ENCODE results near the gene NOTUM. TPM values are rescaled to one million over a fixed set of nuclear protein-coding genes. Genes with fewer than 3 reads are reported as not detected.
A peak's percentile ranks its signal among the peaks of the same experiment; 100 is the strongest.

Gene NOTUM
- total RNA-seq (2022) (not detected in 2 replicates), Bru-seq, nascent RNA (not detected), BruChase-seq, experiment 1, labeled RNA remaining after a 6-hour chase (not detected), BruChase-seq, experiment 2, labeled RNA remaining after a 2-hour chase (percentile 9 among the genes with signal in this experiment)
- long read RNA-seq, result 0 reads

- ChIA-PET CTCF (interaction anchor here (0.6 to 2.3 kb wide), 7 partner anchors 31 to 91 kb away, joined by 3 to 74 read pairs (median 5); partner anchors contain the start of genes CENPX and LRRC45), POLR2A (interaction anchor here (1.8 kb wide), 1 partner anchor 69 kb away, joined by 4 read pairs; no protein-coding TSS in a partner anchor)
- Mint-ChIP-seq H3K27me3 (ENCODE audit: insufficient read depth, unreplicated experiment) (peaks cover 9% of the 10 kb centered on the region), H3K27ac (ENCODE audit: low read depth, unreplicated experiment) (no peak within 1 kb of the TSS), H3K36me3 (ENCODE audit: insufficient read depth, unreplicated experiment) (no peaks in the 10 kb centered on the region), H3K4me1 (ENCODE audit: insufficient read depth, unreplicated experiment) (peaks cover 10% of the 10 kb centered on the region), H3K4me3 (ENCODE audit: unreplicated experiment) (no peak within 1 kb of the TSS), H3K9me3 (ENCODE audit: unreplicated experiment) (no peaks in the 10 kb centered on the region)
- intact Hi-C loops (cut with micrococcal nuclease), result no loop called here
- no TSS peak for BruUV-seq (replicated peaks)
- no peak for TF ChIP-seq CTCF (IDR thresholded peaks at IDR 0.05; ENCODE audit: unreplicated experiment)
- no peak for DNase-seq (ENCODE audit: unreplicated experiment)
Measured at GRCh38 chr17:81961087-81961511, at the start of gene NOTUM. Gene NOTUM, minus strand, starts transcription at chr17:81961187. Its CDS starts 278 bp downstream, at chr17:81960909.

GRCh38 chr17:82009413-82009812 lies 48.4 kb upstream of the NOTUM start:
- ChIA-PET CTCF (interaction anchor here (0.7 to 1.9 kb wide), 2 partner anchors 11 to 50 kb away, joined by 4 to 12 read pairs; no protein-coding TSS in a partner anchor), POLR2A (interaction anchor here (0.6 kb wide), 1 partner anchor 13 kb away, joined by 3 read pairs; the partner anchor contains the start of gene CENPX)
- H3K27ac Mint-ChIP-seq (ENCODE audit: low read depth, unreplicated experiment), result no peak overlapping the region
- no peaks in the 10 kb centered on the region for H3K27me3 Mint-ChIP-seq (ENCODE audit: insufficient read depth, unreplicated experiment)
- intact Hi-C loops (cut with micrococcal nuclease), result no loop called here
- TF ChIP-seq CTCF (IDR thresholded peaks at IDR 0.05; ENCODE audit: unreplicated experiment), result no peak
- BruUV-seq (replicated peaks), result no TSS peak
- peaks cover 12% of the 10 kb centered on the region for H3K36me3 Mint-ChIP-seq (ENCODE audit: insufficient read depth, unreplicated experiment)
- no peaks in the 10 kb centered on the region for H3K9me3 Mint-ChIP-seq (ENCODE audit: unreplicated experiment)
- H3K4me3 Mint-ChIP-seq (ENCODE audit: unreplicated experiment), result no peak overlapping the region
- DNase-seq (ENCODE audit: unreplicated experiment), result no peak
- peaks cover 10% of the 10 kb centered on the region for H3K4me1 Mint-ChIP-seq (ENCODE audit: insufficient read depth, unreplicated experiment)

GRCh38 chr17:82008941-82009405 lies 48.0 kb upstream of the NOTUM start:
- Mint-ChIP-seq H3K9me3 (ENCODE audit: unreplicated experiment) (no peaks in the 10 kb centered on the region), H3K27ac (ENCODE audit: low read depth, unreplicated experiment) (no peak overlapping the region), H3K27me3 (ENCODE audit: insufficient read depth, unreplicated experiment) (no peaks in the 10 kb centered on the region), H3K36me3 (ENCODE audit: insufficient read depth, unreplicated experiment) (peaks cover 12% of the 10 kb centered on the region), H3K4me3 (ENCODE audit: unreplicated experiment) (no peak overlapping the region), H3K4me1 (ENCODE audit: insufficient read depth, unreplicated experiment) (peaks cover 10% of the 10 kb centered on the region)
- CTCF ChIA-PET, result interaction anchor here (0.6 to 1.9 kb wide), 3 partner anchors 11 to 17 kb away, joined by 3 to 12 read pairs (median 5); no protein-coding TSS in a partner anchor
- intact Hi-C loops (cut with micrococcal nuclease), result no loop called here
- DNase-seq (ENCODE audit: unreplicated experiment), result no peak
- TF ChIP-seq CTCF (IDR thresholded peaks at IDR 0.05; ENCODE audit: unreplicated experiment), result no peak
- POLR2A ChIA-PET, result interaction anchor here (0.6 kb wide), 1 partner anchor 14 kb away, joined by 3 read pairs; the partner anchor contains the start of gene CENPX
- no TSS peak for BruUV-seq (replicated peaks)

GRCh38 chr17:82008258-82008940 lies 47.4 kb upstream of the NOTUM start:
- ChIA-PET POLR2A (interaction anchor here (0.6 to 1.2 kb wide), 2 partner anchors 14 to 49 kb away, joined by 3 to 4 read pairs; no protein-coding TSS in a partner anchor), CTCF (interaction anchor here (0.6 to 1.2 kb wide), 3 partner anchors 14 to 21 kb away, joined by 3 to 5 read pairs (median 3); no protein-coding TSS in a partner anchor)
- H3K4me3 Mint-ChIP-seq (ENCODE audit: unreplicated experiment), result no peak overlapping the region
- H3K4me1 Mint-ChIP-seq (ENCODE audit: insufficient read depth, unreplicated experiment), result peaks cover 10% of the 10 kb centered on the region
- intact Hi-C loops (cut with micrococcal nuclease), result no loop called here
- H3K36me3 Mint-ChIP-seq (ENCODE audit: insufficient read depth, unreplicated experiment), result peaks cover 12% of the 10 kb centered on the region
- no TSS peak for BruUV-seq (replicated peaks)
- TF ChIP-seq CTCF (IDR thresholded peaks at IDR 0.05; ENCODE audit: unreplicated experiment), result no peak
- H3K9me3 Mint-ChIP-seq (ENCODE audit: unreplicated experiment), result no peaks in the 10 kb centered on the region
- H3K27me3 Mint-ChIP-seq (ENCODE audit: insufficient read depth, unreplicated experiment), result no peaks in the 10 kb centered on the region
- no peak for DNase-seq (ENCODE audit: unreplicated experiment)
- H3K27ac Mint-ChIP-seq (ENCODE audit: low read depth, unreplicated experiment), result no peak overlapping the region

Data from MCF 10A (cell line).